Pancreas (tissue), 10 donors: ENCODE data around the gene PPM1H. TPM values are rescaled to one million over a fixed set of nuclear protein-coding genes. Genes with fewer than 3 reads are reported as not detected.

Experiments
- ATAC-seq, 4 donors: fragments of 200-7000 bp; cut with Tn5 transposase; one replicate each; pipeline versions ENCODE4 v1.8.0 to v1.9.1; 2020; ENCODE audit warnings: mild to moderate bottlenecking in 4 of 4, moderate library complexity in 4 of 4
- DNase-seq, 6 donors: peaks; one replicate each; pipeline ENCODE4 v3.0.0-alpha.2; 2020
- FAIRE-seq: peaks from 2 replicates; lab custom pipeline; 2012; peaks lifted over from hg19 to GRCh38; lab: Jason Lieb, UNC
- H3K27ac ChIP-seq, 4 donors: fragments of 200-600 bp; sonication (generic); 1 replicate in 3 of 4; 2 replicates in 1 of 4; pipeline versions ENCODE4 v1.5.0 to v1.8.0; 2020
- H3K27me3 ChIP-seq, 4 donors: fragments of 200-600 bp; one replicate each; pipeline ENCODE4 v1.8.0; 2021
- H3K36me3 ChIP-seq, 3 donors: fragments of 200-600 bp; sonication (generic) in 1 of 3; one replicate each; pipeline versions ENCODE4 v1.5.0 to v1.8.0; 2020 to 2021
- H3K4me1 ChIP-seq, 3 donors: fragments of 200-600 bp; one replicate each; pipeline ENCODE4 v1.8.0; 2021
- H3K4me3 ChIP-seq, 4 donors: fragments of 200-600 bp; sonication (generic) in 2 of 4; one replicate each; pipeline versions ENCODE4 v1.5.0 to v1.8.0; 2020 to 2021
- H3K9me3 ChIP-seq, 4 donors: fragments of 200-600 bp; one replicate each; pipeline ENCODE4 v1.8.0; 2021
- CTCF ChIP-seq, 4 donors: fragments of 200-600 bp; sonication (generic) in 3 of 4; IDR thresholded peaks; one replicate each; pipeline versions ENCODE4 v1.5.0 to v1.8.0; 2021; ENCODE audit warnings: antibody characterized with exemption in 4 of 4
- WGBS, 2 donors: extraction: QIAGEN DNeasy Blood & Tissue Kit; methylation state at CpG; one replicate each; pipeline ENCODE4 v1.1.7; 2013; 5-methylcytosine and 5-hydroxymethylcytosine counted together
- intact Hi-C, 3 donors: fragments of 100-400 bp; cut with DNase I; formaldehyde crosslinking; loops; one replicate each; pipeline versions ENCODE4 v1.11.1 to v1.14.2; 2022
- polyA plus RNA-seq, 2 donors: library from polyadenylated mRNA; stranded (reverse); fragments of 200-250 nt; gene quantifications; one replicate each; pipeline ENCODE4 v1.2.3, GENCODE V29; 2013
- total RNA-seq, 6 donors: library from RNA; stranded (reverse); fragmentation: NEBNext Ultra II Directional in 4 of 6; extraction: Animal tissue kit (Norgen Biotek cat#: 25700) in 4 of 6; gene quantifications; one replicate each; pipeline versions ENCODE4 v1.2.1 to v1.2.4, GENCODE V29; 2021 to 2023
- donor health status: healthy with polysubstance abuse.
- donor health status: DM: no; HTN: no; CAD: no; lungs with moderate emphysema.
- donor health status: DM: no; HTN: no; CAD: no.
- donor health status: control.
- donor health status: control.
- donor health status: Bipolar disorder and iron deficiency.
- donor health status: DM: yes; HTN: yes; CAD: no.
- donor health status: DM: no; HTN: no; CAD: no.
- donor health status: DM: no; HTN: no; CAD: no.
- donor health status: DM: yes; HTN: yes; CAD: no.

Gene PPM1H
- total and polyA plus RNA-seq, 8 donors, result 1.7 to 12.9 (median 5.8) TPM

GRCh38 chr12:62959745-62960144, 24.8 kb upstream of the PPM1H start:
- H3K4me1 ChIP-seq, result peaks cover 3 to 9% (median 8%) of the 10 kb centered on the region in 3 donors
- ATAC-seq (no peak), FAIRE-seq (no peak), DNase-seq (no peak)
- TF ChIP-seq CTCF (IDR thresholded peaks at IDR 0.05), result no peak
- WGBS, 2 donors, result 62 to 70% methylated on average over 8 of the region's 8 CpGs
- H3K4me3 ChIP-seq, result no peak overlapping the region
- H3K27ac ChIP-seq, result no peak overlapping the region
- no peaks in the 10 kb centered on the region for H3K9me3 ChIP-seq
- intact Hi-C loops, result no loop called here
- no peaks in the 10 kb centered on the region for H3K27me3 ChIP-seq
- H3K36me3 ChIP-seq, result no peaks in the 10 kb centered on the region

GRCh38 chr12:62957233-62957953, 22.4 kb upstream of the PPM1H start:
- no peak for TF ChIP-seq CTCF (IDR thresholded peaks at IDR 0.05)
- Histone ChIP-seq H3K4me1 (peaks cover 3 to 9% (median 8%) of the 10 kb centered on the region in 3 donors), H3K27me3 (no peaks in the 10 kb centered on the region), H3K4me3 (no peak overlapping the region), H3K9me3 (no peaks in the 10 kb centered on the region), H3K36me3 (no peaks in the 10 kb centered on the region), H3K27ac (no peak overlapping the region)
- DNase-seq (no peak), ATAC-seq (peak; percentile 48 to 76 (median 62)), FAIRE-seq (no peak)
- intact Hi-C loops, result no loop called here
- 26 to 42% methylated on average over 2 of the region's 2 CpGs for WGBS, 2 donors

- FAIRE-seq (no peak), ATAC-seq (no peak), DNase-seq (no peak)
- no peaks in the 10 kb centered on the region for H3K36me3 ChIP-seq
- no peaks in the 10 kb centered on the region for H3K27me3 ChIP-seq
- H3K27ac ChIP-seq, result no peak overlapping the region
- intact Hi-C loops, result no loop called here
- no peak for TF ChIP-seq CTCF (IDR thresholded peaks at IDR 0.05)
- H3K9me3 ChIP-seq, result no peaks in the 10 kb centered on the region
- H3K4me3 ChIP-seq, result no peak overlapping the region
- WGBS, 2 donors, result 97 to 99% methylated on average over 3 of the region's 3 CpGs
- H3K4me1 ChIP-seq, result peaks cover 3 to 9% (median 8%) of the 10 kb centered on the region in 3 donors
Observed at GRCh38 chr12:62955678-62956077, 20.7 kb upstream of the PPM1H start.

- no peak for DNase-seq
- FAIRE-seq, result no peak
- H3K9me3 ChIP-seq, result no peaks in the 10 kb centered on the region
- TF ChIP-seq CTCF (IDR thresholded peaks at IDR 0.05), result no peak
- no peaks in the 10 kb centered on the region for H3K36me3 ChIP-seq
- no peaks in the 10 kb centered on the region for H3K27me3 ChIP-seq
- H3K4me1 ChIP-seq, result no peaks in the 10 kb centered on the region
- no peak overlapping the region for H3K4me3 ChIP-seq
- 58 to 59% methylated on average over 1 of the region's 1 CpG for WGBS, 2 donors
- H3K27ac ChIP-seq, result no peak overlapping the region
- ATAC-seq, result no peak
- intact Hi-C loops, result no loop called here
Observed at GRCh38 chr12:62950317-62950716, 15.4 kb upstream of the PPM1H start.

- 86 to 93% methylated on average over 1 of the region's 1 CpG for WGBS, 2 donors
- no peak for TF ChIP-seq CTCF (IDR thresholded peaks at IDR 0.05)
- Histone ChIP-seq H3K4me3 (no peak overlapping the region), H3K9me3 (no peaks in the 10 kb centered on the region), H3K27ac (no peak overlapping the region), H3K36me3 (no peaks in the 10 kb centered on the region), H3K4me1 (no peaks in the 10 kb centered on the region), H3K27me3 (no peaks in the 10 kb centered on the region)
- intact Hi-C loops, result no loop called here
- ATAC-seq (no peak), DNase-seq (no peak), FAIRE-seq (no peak)
Observed at GRCh38 chr12:62948123-62948522, 13.2 kb upstream of the PPM1H start.
